Uterus (tissue), 2 donors: ENCODE measurements around the gene DPY19L3.

Source experiments
- POLR2A ChIP-seq, 2 donors: fragments of 450-650 bp; IDR thresholded peaks; one replicate each; pipeline ENCODE4 v1.6.1; 2016; ENCODE audit warnings: antibody characterized with exemption in 2 of 2, mild to moderate bottlenecking in 1 of 2, moderate library complexity in 1 of 2
- TF ChIP-seq, protein P1 (sequence below), 4 experiments: fragments of 200-600 bp in 2 of 4; fragments of 450-650 bp in 2 of 4; sonication (generic) in 2 of 4; IDR thresholded peaks; one replicate each; pipeline ENCODE4 v1.5.1; 2016 to 2019; ENCODE audit warnings: antibody characterized with exemption in 4 of 4, mild to moderate bottlenecking in 2 of 4, moderate library complexity in 1 of 4

DNA sequence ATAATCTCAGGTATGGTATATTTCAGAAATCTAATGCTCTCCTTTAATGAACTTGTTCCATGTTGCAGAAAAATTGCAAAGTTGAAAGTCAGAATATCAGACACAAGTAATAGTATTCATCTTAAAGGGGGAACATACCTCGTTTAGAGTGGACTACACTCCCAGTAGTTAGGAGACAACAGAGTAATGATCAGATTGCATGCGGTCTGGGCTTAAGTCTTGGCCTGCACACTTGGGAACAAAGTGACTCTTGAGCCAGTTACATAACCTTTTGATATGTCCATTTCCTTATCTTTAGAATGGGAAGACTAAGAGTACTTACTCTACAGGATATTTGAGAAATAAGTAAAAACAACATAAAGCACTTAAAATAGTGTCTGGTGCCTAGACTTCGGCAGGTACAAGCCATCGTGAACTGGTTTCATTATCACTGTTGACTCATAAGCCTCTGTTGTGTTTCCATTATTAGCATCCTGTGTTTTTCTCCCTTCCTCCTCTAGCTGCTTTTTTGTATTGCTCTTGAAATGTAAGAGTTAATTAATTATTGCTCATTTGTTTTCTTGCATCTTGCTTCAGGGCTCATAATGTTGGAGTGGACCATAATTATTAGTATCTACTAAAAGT lies 53.0 kb downstream of the DPY19L3 start:
- no peak for TF ChIP-seq POLR2A (IDR thresholded peaks at IDR 0.05)
- TF ChIP-seq, protein P1, sequence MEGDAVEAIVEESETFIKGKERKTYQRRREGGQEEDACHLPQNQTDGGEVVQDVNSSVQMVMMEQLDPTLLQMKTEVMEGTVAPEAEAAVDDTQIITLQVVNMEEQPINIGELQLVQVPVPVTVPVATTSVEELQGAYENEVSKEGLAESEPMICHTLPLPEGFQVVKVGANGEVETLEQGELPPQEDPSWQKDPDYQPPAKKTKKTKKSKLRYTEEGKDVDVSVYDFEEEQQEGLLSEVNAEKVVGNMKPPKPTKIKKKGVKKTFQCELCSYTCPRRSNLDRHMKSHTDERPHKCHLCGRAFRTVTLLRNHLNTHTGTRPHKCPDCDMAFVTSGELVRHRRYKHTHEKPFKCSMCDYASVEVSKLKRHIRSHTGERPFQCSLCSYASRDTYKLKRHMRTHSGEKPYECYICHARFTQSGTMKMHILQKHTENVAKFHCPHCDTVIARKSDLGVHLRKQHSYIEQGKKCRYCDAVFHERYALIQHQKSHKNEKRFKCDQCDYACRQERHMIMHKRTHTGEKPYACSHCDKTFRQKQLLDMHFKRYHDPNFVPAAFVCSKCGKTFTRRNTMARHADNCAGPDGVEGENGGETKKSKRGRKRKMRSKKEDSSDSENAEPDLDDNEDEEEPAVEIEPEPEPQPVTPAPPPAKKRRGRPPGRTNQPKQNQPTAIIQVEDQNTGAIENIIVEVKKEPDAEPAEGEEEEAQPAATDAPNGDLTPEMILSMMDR (IDR thresholded peaks at IDR 0.05) = no peak
